ENCODE measurements around the gene HK2. TPM values are rescaled to one million over a fixed set of nuclear protein-coding genes. Genes with fewer than 3 reads are reported as not detected.
"Not testable (repeated sequence)": the region's sequence is repeated elsewhere in the genome, so short reads cannot be mapped to it uniquely, and the experiment has no call there.

HK2 gene
- total RNA-seq, 5 donors from 2014 or later (not counting 1 experiment from before 2014, with no cell fraction given), result 8.6 to 14.4 (median 10.6) TPM

GRCh38 chr2:74887445-74887951 lies 53.6 kb downstream of the HK2 start:
- Histone ChIP-seq H3K36me3 (ENCODE audit: control insufficient read depth in 2 of 2, extremely low read depth in 1 of 2, insufficient read depth in 1 of 2, low read length in 1 of 2) (peaks cover 16 to 43% of the 10 kb centered on the region in 2 donors), H3K27ac (ENCODE audit: low read length) (no peak overlapping the region), H3K4me1 (ENCODE audit: control insufficient read depth in 1 of 2, extremely low read depth in 1 of 2, insufficient read depth in 2 of 2, low read length in 2 of 2) (no peaks in the 10 kb centered on the region), H3K27me3 (replicated peaks in 1 of 2; ENCODE audit: control insufficient read depth in 2 of 2, extremely low read depth in 1 of 2, insufficient read depth in 2 of 2, low read length in 1 of 2) (no peaks in the 10 kb centered on the region), H3K9me3 (no peaks in the 10 kb centered on the region), H3K4me3 (ENCODE audit: control insufficient read depth in 1 of 2, extremely low read depth in 1 of 2, low read length in 1 of 2) (no peak overlapping the region)
- Mint-ChIP-seq H3K27ac (no peak overlapping the region), H3K4me3 (no peak overlapping the region), H3K4me1 (peaks cover 0 to 4% (median 0%) of the 10 kb centered on the region in 3 donors), H3K9me3 (no peaks in the 10 kb centered on the region), H3K36me3 (peaks cover 76% of the 10 kb centered on the region), H3K27me3 (no peaks in the 10 kb centered on the region)
- DNase-seq, result no peak
- CTCF ChIA-PET, result no interaction called here
- POLR2A ChIA-PET, result no interaction called here
- 80% methylated on average over 3 of the region's 7 CpGs for WGBS (ENCODE audit: insufficient coverage)
- no peak for ATAC-seq (replicated peaks in 1 of 4)

- no peaks in the 10 kb centered on the region for H3K4me1 ChIP-seq (ENCODE audit: control insufficient read depth in 1 of 2, extremely low read depth in 1 of 2, insufficient read depth in 2 of 2, low read length in 2 of 2)
- H3K36me3 Mint-ChIP-seq, result peaks cover 73% of the 10 kb centered on the region
- no peak overlapping the region for H3K27ac ChIP-seq (ENCODE audit: low read length)
- no peak overlapping the region for H3K4me3 Mint-ChIP-seq
- DNase-seq (no peak), ATAC-seq (replicated peaks in 1 of 4) (no peak)
- no peaks in the 10 kb centered on the region for H3K27me3 Mint-ChIP-seq
- 100% methylated on average over 3 of the region's 8 CpGs for WGBS (ENCODE audit: insufficient coverage)
- H3K9me3 ChIP-seq, result no peaks in the 10 kb centered on the region
- no peaks in the 10 kb centered on the region for H3K27me3 ChIP-seq (replicated peaks in 1 of 2; ENCODE audit: control insufficient read depth in 2 of 2, extremely low read depth in 1 of 2, insufficient read depth in 2 of 2, low read length in 1 of 2)
- no peak overlapping the region for H3K4me3 ChIP-seq (ENCODE audit: control insufficient read depth in 1 of 2, extremely low read depth in 1 of 2, low read length in 1 of 2)
- POLR2A ChIA-PET, result interaction anchor here in 1 of 2 donors (0.6 kb wide), 1 partner anchor 185 kb away, joined by 4 read pairs; no protein-coding TSS in a partner anchor
- peaks cover 0 to 4% (median 0%) of the 10 kb centered on the region in 3 donors for H3K4me1 Mint-ChIP-seq
- H3K36me3 ChIP-seq (ENCODE audit: control insufficient read depth in 2 of 2, extremely low read depth in 1 of 2, insufficient read depth in 1 of 2, low read length in 1 of 2), result peaks cover 16 to 37% of the 10 kb centered on the region in 2 donors
- no peaks in the 10 kb centered on the region for H3K9me3 Mint-ChIP-seq
- CTCF ChIA-PET, result interaction anchor here in 1 of 2 donors (0.6 kb wide), 1 partner anchor 239 kb away, joined by 3 read pairs; no protein-coding TSS in a partner anchor
- H3K27ac Mint-ChIP-seq, result no peak overlapping the region
These were observed 54.2 kb downstream of the HK2 start for GRCh38 chr2:74887960-74888700.

GRCh38 chr2:74889159-74889558 lies 55.2 kb downstream of the HK2 start:
- Histone ChIP-seq H3K27ac (ENCODE audit: low read length) (no peak overlapping the region), H3K4me3 (ENCODE audit: control insufficient read depth in 1 of 2, extremely low read depth in 1 of 2, low read length in 1 of 2) (no peak overlapping the region), H3K9me3 (no peaks in the 10 kb centered on the region), H3K27me3 (replicated peaks in 1 of 2; ENCODE audit: control insufficient read depth in 2 of 2, extremely low read depth in 1 of 2, insufficient read depth in 2 of 2, low read length in 1 of 2) (no peaks in the 10 kb centered on the region), H3K36me3 (ENCODE audit: control insufficient read depth in 2 of 2, extremely low read depth in 1 of 2, insufficient read depth in 1 of 2, low read length in 1 of 2) (peaks cover 16 to 36% of the 10 kb centered on the region in 2 donors), H3K4me1 (ENCODE audit: control insufficient read depth in 1 of 2, extremely low read depth in 1 of 2, insufficient read depth in 2 of 2, low read length in 2 of 2) (no peaks in the 10 kb centered on the region)
- no peak overlapping the region for H3K27ac Mint-ChIP-seq
- ATAC-seq (replicated peaks in 1 of 4) (no peak), DNase-seq (no peak)
- no peaks in the 10 kb centered on the region for H3K9me3 Mint-ChIP-seq
- no peak overlapping the region for H3K4me3 Mint-ChIP-seq
- H3K4me1 Mint-ChIP-seq, result peaks cover 0 to 4% (median 0%) of the 10 kb centered on the region in 3 donors
- H3K36me3 Mint-ChIP-seq, result peaks cover 75% of the 10 kb centered on the region
- H3K27me3 Mint-ChIP-seq, result no peaks in the 10 kb centered on the region
- CTCF ChIA-PET, result no interaction called here
- POLR2A ChIA-PET, result no interaction called here
- 100% methylated on average over 1 of the region's 9 CpGs for WGBS (ENCODE audit: insufficient coverage)

GRCh38 chr2:74890711-74891110 lies 56.8 kb downstream of the HK2 start:
- no peak overlapping the region for H3K27ac Mint-ChIP-seq
- Histone ChIP-seq H3K36me3 (ENCODE audit: control insufficient read depth in 2 of 2, extremely low read depth in 1 of 2, insufficient read depth in 1 of 2, low read length in 1 of 2) (peaks cover 25 to 26% of the 10 kb centered on the region in 2 donors), H3K4me3 (ENCODE audit: control insufficient read depth in 1 of 2, extremely low read depth in 1 of 2, low read length in 1 of 2) (no peak overlapping the region), H3K27me3 (replicated peaks in 1 of 2; ENCODE audit: control insufficient read depth in 2 of 2, extremely low read depth in 1 of 2, insufficient read depth in 2 of 2, low read length in 1 of 2) (no peaks in the 10 kb centered on the region), H3K4me1 (ENCODE audit: control insufficient read depth in 1 of 2, extremely low read depth in 1 of 2, insufficient read depth in 2 of 2, low read length in 2 of 2) (no peaks in the 10 kb centered on the region), H3K9me3 (no peaks in the 10 kb centered on the region), H3K27ac (ENCODE audit: low read length) (no peak overlapping the region)
- ChIA-PET CTCF (no interaction called here), POLR2A (no interaction called here)
- peaks cover 0 to 3% (median 0%) of the 10 kb centered on the region in 3 donors for H3K9me3 Mint-ChIP-seq
- DNase-seq (no peak), ATAC-seq (replicated peaks in 1 of 4) (no peak)
- H3K27me3 Mint-ChIP-seq, result no peaks in the 10 kb centered on the region
- no peak overlapping the region for H3K4me3 Mint-ChIP-seq
- H3K36me3 Mint-ChIP-seq, result peaks cover 73% of the 10 kb centered on the region
- no peaks in the 10 kb centered on the region for H3K4me1 Mint-ChIP-seq
- WGBS (ENCODE audit: insufficient coverage), result 91% methylated on average over 5 of the region's 8 CpGs

- Histone ChIP-seq H3K27ac (ENCODE audit: low read length) (no peak overlapping the region), H3K27me3 (replicated peaks in 1 of 2; ENCODE audit: control insufficient read depth in 2 of 2, extremely low read depth in 1 of 2, insufficient read depth in 2 of 2, low read length in 1 of 2) (no peaks in the 10 kb centered on the region), H3K36me3 (ENCODE audit: control insufficient read depth in 2 of 2, extremely low read depth in 1 of 2, insufficient read depth in 1 of 2, low read length in 1 of 2) (peaks cover 23 to 25% of the 10 kb centered on the region in 2 donors), H3K9me3 (no peaks in the 10 kb centered on the region), H3K4me3 (ENCODE audit: control insufficient read depth in 1 of 2, extremely low read depth in 1 of 2, low read length in 1 of 2) (no peak overlapping the region), H3K4me1 (ENCODE audit: control insufficient read depth in 1 of 2, extremely low read depth in 1 of 2, insufficient read depth in 2 of 2, low read length in 2 of 2) (no peaks in the 10 kb centered on the region)
- WGBS (ENCODE audit: insufficient coverage), result 60% methylated on average over 1 of the region's 7 CpGs
- ATAC-seq (replicated peaks in 1 of 4) (no peak), DNase-seq (no peak)
- Mint-ChIP-seq H3K27me3 (no peaks in the 10 kb centered on the region), H3K4me1 (no peaks in the 10 kb centered on the region), H3K4me3 (no peak overlapping the region), H3K36me3 (peaks cover 74% of the 10 kb centered on the region), H3K9me3 (peaks cover 0 to 3% (median 0%) of the 10 kb centered on the region in 3 donors), H3K27ac (no peak overlapping the region)
- ChIA-PET CTCF (no interaction called here), POLR2A (no interaction called here)
These were observed 57.3 kb downstream of the HK2 start for GRCh38 chr2:74891136-74891764.

GRCh38 chr2:74891816-74892215 lies 57.9 kb downstream of the HK2 start:
- H3K27me3 ChIP-seq (replicated peaks in 1 of 2; ENCODE audit: control insufficient read depth in 2 of 2, extremely low read depth in 1 of 2, insufficient read depth in 2 of 2, low read length in 1 of 2); CTCF ChIA-PET; H3K4me1 Mint-ChIP-seq; ATAC-seq (replicated peaks in 1 of 4); DNase-seq; H3K27me3 Mint-ChIP-seq; POLR2A ChIA-PET; H3K9me3 ChIP-seq; H3K9me3 Mint-ChIP-seq; H3K4me1 ChIP-seq (ENCODE audit: control insufficient read depth in 1 of 2, extremely low read depth in 1 of 2, insufficient read depth in 2 of 2, low read length in 2 of 2); H3K27ac ChIP-seq (ENCODE audit: low read length); H3K4me3 ChIP-seq (ENCODE audit: control insufficient read depth in 1 of 2, extremely low read depth in 1 of 2, low read length in 1 of 2); H3K27ac Mint-ChIP-seq; H3K4me3 Mint-ChIP-seq: not testable (repeated sequence)
- WGBS (ENCODE audit: insufficient coverage), result no CpG with 5 or more reads among the region's 4 CpGs
- peaks cover 69% of the 10 kb centered on the region for H3K36me3 Mint-ChIP-seq
- H3K36me3 ChIP-seq (ENCODE audit: control insufficient read depth in 2 of 2, extremely low read depth in 1 of 2, insufficient read depth in 1 of 2, low read length in 1 of 2), result peaks cover 17 to 24% of the 10 kb centered on the region in 2 donors

All from T-cell (primary cell).